HG03025 (cell line): Measurements from ENCODE around the gene KCNA4.
"Not testable (repeated sequence)": the region's sequence is repeated elsewhere in the genome, so short reads cannot be mapped to it uniquely, and the experiment has no call there.

ENCODE experiments used
- ATAC-seq: cut with Tn5 transposase; IDR thresholded peaks from one replicate; pipeline ENCODE4 v1.9.1; 2021; ENCODE audit warnings: mild to moderate bottlenecking, moderate library complexity; ENCODE audit not compliant: unreplicated experiment, low FRiP score

Gene KCNA4

DNA sequence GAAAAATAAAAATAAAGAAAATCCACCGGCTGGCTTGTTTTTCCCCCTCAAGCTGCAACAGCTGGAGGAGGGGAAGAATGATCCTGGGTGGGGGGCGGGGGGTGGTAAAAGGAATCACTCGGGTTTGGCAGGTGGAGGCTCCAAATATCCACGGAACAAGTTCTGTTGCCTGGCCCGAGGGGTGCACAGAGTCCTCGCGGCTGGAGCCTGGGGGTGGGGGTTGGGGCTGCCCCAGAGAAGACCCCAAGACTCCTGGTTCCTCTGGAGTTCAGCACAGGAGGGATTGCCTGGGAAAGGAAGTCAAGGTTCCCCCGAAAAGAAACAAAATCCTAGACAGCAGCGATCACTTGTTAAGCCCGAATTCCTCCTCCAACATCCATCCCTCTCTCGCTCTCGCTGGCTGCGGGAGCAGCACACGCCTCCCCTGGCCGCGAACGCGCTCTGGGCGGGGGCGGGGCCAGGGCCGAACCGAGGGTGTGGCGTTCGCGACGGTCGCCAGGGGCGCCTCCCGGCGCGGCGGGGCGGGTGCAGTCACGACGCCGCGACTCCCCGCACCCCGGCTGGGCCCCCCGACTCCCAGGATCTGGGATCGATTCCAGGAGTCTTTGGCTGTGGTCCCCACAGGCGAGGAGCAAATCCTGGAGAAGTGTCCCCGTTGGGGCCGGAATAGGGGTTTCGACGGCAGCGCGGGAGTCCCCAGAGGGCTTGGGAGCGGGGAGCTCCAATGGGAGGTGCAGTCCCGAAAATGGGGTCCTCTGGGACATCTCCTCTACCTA is at the start of gene KCNA4:
Gene KCNA4 (minus strand): TSS at position 443 of the 776 bp plus-strand sequence. CDS start 4,352 bp downstream, outside the sequence.
- no peak for ATAC-seq

DNA sequence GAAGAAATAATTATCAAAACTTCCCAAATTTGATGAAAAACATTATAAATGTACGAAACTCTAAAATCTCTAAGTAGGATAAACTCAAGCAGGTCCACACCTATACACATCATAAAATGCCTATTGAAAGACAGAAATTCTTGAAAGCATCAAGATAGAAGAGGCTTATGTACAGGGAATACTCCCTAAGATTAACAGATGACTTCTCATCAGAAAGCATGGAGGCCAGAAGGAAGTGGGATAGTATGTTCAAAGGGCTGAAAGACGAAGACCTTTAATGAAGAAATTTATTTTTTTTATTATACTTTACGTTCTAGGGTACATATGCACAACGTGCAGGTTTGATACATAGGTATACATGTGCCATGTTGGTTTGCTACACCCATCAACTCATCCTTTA is 45.3 kb upstream of the KCNA4 start:
- ATAC-seq, result no peak

DNA sequence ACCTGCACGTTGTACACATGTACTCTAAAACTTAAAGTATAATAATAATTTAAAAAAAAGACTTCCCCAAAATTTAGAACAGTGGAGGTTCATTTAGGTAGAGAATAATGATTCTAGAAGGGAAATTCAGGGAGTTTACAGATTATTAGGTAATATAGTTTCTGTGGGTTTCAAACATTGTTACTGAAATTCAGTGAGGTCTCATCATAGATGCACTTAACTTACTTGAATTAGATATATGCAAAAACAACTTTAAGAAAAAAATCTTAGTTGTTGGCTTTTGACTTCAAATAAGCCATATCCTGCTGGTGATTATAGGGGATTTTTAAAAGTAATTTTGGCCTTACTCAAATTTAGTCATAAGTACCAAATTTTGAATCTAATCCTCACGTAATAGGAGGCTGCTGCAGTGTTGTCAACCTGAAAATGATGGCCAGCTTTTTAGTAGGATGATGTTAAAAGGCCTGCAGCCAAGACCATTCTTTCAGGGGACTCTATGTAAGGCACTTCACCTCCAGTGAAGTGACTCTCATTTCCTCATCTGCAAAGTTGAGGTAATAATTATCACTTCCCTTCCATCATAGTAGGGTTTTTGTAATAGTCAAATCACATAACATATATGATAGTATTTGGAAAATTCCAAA is 42.5 kb upstream of the KCNA4 start:
- ATAC-seq, result no peak

DNA sequence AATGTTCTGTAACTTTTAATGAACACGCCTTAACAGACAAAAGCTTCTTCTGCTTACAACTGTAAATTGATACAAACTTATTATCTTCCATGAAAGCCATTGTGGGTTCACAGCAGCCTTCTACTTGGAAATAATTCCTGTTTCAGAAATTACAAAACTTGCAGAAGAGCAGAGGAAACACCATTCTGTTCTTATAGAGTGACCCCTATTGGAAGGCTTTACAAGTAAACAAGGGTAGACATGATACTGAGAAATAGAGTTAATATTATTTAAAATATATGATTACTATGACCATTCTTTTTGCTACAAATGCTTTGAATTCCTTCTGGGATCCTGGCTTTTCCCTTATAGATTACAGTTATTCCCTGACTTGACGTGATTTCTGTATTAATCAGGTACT is 32.4 kb upstream of the KCNA4 start:
- no peak for ATAC-seq

DNA sequence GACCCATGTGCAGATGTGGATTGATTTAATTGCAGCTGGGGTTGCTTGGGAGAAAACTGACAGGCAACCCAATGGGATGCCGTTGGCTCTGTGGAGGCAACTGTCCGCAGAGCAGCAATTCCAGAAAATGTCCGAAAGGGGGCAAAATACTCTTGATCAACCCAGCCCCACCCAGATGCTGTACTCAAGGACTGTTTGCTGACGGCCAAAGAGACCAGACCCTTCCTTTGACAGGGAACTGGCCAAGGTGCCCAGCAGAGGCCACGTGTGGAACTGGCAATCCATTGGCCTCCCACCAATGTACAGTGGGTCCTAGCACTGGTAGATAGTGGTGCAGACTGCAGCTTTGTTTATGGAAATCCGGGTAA is 29.7 kb upstream of the KCNA4 start:
- ATAC-seq, result no peak

DNA sequence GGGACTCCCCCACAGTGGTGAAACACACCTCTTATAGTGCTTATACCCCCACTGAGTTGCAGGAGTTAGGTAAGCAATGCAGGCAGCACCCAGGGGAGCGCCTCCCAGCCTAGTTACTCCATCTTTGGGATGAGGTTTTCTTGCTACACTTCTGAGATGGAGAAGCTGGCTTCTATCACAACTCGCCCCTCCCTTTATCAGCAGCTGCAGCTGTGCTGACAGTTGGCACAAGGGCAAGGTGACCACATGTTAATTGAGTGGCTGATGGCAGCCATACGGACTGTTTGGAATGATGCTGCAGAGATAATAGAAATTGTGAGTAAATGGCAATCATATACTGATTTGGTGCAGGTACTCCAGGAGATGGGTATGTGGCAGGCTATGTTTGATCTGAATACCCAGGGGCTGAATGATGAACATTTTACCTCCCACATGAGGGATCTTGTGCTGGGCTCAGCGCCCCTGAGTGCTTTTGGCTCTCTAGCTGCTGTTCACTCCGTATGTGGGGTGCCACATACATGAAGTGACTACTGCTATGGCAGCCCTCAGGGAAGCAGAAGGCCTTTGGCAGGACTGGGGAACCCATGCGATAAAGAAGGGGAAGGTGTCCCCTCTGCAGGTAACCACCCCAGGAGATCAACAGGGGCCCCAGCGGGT is 29.2 kb upstream of the KCNA4 start:
- no peak for ATAC-seq

DNA sequence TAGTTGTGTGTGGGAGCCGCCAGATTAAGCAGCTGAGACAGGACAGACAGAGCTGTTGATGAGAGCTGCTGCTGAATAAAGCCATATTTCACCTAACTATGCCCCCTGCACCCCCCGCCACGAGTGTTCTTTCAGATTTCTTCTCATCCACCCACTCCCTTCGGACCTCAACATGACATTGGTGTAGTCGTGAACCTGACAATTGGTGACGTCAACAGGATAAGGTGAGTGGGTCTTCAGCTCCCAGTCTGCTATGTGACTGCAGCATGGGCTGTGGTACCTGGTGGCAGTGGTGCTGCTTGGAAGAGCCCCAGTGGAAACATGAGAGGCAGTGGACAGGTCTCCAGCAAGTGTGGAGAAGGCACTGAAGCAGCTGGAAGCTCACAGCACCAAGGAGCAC is 28.3 kb upstream of the KCNA4 start:
- ATAC-seq, result no peak

DNA sequence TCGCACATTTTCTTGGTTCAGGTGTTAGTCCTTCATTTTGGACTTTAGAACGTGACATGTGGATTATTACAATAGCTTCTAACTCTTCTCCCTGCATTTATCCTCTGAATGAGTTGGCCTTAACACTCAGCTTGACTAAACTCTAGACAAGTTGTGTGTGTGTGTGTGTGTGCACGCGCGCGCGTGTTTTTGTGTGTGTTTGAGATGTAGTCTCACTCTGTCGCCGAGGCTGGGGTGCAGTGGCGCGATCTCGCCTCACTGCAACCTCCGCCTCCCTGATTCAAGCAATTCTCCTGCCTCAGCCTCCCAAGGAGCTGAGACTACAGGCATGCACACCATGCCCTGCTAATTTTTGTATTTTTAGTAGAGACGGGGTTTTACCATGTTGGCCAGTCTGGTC is 24.3 kb upstream of the KCNA4 start:
- ATAC-seq, result no peak

DNA sequence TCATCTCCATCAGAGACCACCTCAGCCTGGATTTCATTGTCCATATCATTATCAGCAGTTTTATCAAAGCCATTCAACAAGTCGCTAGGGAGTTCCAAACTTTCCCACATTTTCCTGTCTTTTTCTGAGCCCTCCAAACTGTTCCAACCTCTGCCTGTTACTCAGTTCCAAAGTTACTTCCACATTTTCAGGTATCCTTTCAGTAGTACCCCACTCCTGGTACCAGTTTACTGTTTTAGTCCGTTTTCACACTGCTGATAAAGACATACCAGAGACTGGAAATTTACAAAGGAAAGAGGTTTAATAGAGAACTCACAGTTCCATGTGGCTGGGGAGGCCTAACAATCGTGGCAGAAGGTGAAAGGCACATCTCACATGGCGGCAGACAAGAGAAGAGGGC is 17.9 kb upstream of the KCNA4 start:
- not testable (repeated sequence) for ATAC-seq

DNA sequence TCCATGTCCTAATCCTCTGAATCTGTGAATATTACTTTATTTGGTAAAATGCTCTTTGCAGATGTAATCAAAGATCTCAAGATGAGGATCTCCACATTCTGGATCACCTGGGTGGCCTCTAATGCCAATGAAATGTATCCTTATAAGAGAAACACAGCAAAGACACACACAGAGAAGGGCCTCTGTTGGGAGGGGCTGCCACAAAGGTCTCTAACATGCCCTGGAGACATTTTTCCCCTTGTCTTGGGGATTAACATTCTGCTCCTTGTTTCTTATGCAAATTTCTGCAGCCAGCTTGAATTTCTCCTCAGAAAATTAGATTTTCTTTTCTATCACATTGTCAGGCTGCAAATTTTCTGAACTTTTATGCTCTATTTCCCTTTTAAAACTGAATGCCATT is 17.3 kb upstream of the KCNA4 start:
- not testable (repeated sequence) for ATAC-seq

DNA sequence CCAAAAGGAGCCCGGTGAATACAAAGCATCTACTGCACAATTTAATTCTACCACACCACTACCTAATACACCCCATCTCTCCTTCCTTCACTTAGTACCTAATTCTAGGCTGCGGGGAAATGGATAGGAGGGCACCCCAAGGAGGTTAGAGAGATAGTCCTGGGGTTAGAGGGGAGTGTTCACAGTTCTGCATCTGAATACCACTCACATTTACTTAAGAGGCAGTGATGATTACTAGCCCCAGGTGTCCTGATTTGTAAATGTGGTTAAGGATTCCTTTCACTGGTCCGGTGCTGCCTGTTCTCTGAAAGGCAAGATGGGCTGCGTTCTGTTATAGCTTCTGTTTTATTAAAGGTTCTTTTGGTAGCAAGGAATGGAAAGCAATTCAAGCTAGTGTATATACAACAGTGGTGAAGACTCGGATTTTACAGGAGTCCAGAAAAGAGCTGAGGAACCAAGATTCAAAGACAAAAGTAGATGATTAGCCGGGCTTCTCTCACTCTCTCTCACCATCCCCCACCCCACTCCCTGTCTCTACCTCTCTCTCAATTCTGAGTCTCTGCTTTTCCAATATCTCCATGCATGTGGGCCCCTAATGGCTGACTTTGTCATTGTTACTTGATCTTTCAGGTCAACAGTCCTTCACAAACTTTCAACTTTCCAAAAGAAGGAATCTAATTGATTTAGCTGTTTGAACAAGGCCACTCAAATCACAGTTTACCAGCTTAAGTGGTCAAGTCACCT is 8.7 kb upstream of the KCNA4 start:
- ATAC-seq, result no peak

DNA sequence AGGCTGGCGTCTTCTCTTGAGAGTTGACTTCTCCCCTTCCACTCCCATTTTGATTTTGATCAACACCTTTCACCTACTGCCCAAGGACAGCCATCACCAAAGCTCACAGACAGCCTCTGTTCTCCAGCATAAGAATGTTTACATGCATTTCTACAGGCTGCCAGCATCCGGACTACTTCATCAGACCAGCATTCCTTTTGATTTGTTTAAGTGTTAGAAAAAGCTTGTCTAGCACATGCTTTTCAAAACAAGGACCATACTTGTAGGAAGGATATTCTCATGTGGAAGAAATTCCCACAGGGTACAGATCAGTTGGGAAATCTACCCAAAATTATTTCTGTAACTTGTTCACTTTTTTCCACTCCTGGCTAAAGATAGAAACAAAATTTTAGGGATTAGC is 6.2 kb upstream of the KCNA4 start:
- ATAC-seq, result no peak

DNA sequence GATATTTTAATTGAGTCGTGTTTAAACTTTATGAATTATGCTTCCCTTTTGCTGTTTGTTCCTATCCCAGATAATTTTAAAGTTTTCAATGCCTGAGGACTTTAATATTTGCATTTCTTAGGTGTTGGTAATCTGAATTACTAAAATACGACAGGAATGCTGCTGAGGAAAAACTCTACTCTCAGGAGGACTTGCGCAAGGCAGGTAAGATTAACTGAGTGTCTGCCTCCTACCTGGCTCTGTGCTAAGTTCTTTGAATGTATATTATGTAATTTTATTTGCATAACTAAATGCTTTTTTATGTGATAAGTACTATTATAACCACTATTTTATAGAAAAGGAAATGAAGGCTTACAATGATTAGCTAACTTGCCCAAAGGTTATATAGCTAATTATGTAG is 2.7 kb upstream of the KCNA4 start:
- ATAC-seq, result no peak

DNA sequence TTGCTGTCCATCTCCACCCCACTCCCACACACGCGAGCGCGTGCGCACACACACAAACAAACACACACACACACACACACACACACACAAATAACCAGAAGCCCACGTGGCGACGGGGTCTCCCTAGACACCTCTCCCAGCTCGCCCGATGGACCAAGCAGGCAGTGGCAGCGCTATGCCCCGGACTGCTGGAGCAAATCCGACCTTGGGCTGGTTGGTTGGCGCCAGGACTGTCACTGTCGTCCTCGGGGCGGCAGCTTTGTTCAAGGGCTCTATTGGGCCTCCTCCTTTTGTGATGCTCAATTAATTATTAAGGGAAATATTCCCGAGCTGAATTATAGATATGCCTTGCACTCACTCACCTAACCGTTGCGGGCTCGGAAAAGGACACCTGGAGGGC is 1.7 kb upstream of the KCNA4 start:
- no peak for ATAC-seq

DNA sequence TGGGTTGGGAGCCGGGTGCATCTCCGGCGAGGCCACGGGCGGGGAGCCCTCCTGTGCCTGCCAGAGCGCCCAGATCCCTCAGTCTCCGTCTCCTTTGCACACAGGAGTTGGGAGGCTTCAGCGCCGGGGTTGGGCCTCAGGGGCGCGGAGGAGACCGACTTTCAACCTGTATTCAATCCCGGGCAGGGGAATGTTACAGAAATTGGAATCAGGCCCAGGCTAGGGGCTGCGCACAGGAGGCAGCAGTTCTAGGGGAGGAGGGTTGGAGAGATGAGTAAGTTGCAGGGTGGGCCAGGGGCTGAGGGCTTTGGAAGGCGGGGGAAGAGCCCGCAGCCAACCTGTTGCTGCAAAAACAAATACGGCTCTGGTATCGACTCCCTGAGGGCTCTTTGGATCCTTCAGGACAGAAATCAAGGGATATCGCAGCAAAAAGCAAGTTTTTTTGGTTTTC is 640 bp upstream of the KCNA4 start:
- no peak for ATAC-seq

DNA sequence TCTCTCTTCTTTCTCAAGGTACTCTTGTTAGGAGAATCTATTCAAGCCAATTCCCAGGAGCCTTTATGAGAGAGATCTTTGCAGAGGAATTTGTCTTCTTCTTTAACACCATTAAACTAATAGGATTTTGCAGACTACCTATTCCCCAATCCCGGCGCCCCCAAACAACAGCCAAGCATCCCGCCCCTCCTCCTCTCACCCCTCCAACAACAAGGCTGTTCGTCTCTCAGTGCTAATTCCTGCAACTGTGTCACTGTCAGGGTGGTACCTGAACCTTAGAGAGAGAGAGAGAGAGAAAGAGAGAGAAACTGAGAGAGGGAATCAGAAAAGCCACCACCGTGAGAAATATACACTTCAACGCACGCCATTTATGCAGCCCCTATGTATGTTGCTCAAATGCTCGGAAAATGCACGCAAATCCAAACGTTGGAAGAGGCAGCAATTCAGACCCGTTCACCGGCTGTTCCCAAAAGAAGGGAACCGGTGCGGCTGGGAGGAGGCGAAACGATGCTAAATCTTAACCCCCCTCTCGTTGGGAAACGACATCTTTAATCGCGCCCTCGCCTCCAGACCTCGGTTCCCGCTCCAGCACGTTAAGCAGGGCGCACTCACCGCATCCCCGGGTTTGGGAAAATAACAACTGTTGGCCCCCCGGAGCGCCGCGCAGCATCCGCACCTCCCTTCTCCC is 961 bp downstream of the KCNA4 start:
- ATAC-seq, result no peak

DNA sequence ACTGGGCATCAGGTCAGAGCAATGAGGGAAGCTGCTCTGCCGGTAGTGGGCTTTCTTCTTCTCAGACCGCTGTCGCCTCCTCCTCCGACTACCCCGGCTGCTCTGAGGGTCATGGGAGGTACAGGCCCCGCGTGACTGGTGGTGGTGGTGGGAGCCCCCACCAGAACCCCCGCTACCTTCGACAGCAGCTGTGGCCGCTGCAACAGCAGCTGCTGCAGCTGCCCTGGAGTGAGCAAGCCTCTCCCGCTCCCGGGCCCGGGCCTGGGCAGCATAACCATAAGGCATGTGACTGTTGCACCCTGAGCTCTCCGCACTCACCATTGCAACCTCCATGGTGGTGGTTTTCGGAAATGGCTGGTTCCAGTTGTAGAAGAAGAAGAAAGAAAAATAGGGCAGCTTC is 4.5 kb downstream of the KCNA4 start:
- ATAC-seq, result no peak

DNA sequence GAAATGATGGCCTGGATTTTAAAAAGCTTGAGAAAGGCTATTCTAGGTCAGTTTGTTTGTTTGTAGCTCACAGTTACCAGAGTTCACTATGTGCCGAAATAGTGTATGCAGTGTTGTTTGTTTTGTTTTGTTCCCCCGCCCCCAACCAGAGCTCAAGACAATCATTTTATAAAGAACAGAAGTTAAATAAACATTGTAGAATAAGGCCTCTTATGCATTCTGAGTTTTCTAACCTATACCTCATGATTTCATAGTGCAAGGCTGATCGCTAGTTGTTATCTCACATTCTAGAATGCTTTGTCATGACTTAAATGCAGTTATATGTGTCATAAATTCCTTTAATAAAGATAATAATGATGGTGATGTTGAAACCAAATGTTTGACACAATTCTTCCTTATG is 7.8 kb downstream of the KCNA4 start:
- ATAC-seq, result no peak

DNA sequence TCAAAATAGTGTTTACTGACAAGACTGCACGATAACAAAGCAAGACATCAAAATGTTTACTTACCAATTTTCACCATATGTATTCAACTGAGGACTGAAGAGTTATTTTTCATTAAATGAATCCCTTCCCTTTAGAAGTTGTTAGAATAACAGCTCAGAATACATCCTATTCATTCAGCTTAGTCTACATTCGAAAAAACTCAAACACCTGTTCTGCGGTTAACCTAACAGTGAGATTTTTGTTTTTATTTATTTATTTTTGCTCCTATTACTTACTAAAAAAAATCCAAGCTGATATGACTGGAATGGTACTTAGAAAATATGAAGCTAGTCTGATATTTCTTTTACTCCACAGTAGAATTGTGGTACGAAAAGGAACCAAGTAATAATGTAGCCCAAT is 10.0 kb downstream of the KCNA4 start:
- no peak for ATAC-seq

DNA sequence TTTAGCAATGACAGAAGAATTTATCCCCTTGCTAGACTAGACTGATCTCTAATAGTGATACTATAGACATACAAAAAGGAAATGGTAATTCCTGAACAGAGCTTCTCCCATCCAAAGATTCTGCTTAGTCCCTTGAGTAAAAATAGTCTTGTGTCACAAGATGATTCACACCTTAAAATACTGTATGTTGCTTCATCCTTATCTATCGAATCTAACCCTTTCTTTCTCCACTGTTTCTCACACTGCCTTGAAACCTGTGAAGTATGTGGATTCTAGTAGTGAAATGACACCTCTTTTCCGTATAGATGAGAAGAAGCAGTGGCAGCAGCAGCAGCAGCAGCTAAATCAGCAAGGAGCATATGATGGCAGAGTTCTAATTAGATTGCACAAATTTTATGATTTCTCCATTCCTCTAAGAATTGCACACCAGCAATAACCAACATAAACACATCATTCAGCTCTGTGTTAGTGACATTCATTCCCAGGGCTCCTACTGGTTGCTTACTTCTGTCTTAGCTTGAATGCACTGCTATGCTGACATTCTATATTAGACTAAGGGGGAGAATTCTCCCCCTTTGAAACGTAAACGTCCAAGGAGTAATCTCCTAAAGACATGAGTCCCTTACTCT is 14.6 kb downstream of the KCNA4 start:
- ATAC-seq, result no peak
